ENCODE data around the gene POR. TPM values are rescaled to one million over a fixed set of nuclear protein-coding genes. Genes with fewer than 3 reads are reported as not detected.

Gene POR
- total RNA-seq, 2 experiments from 2014 or later: 22.8 to 25.2 TPM

DNA sequence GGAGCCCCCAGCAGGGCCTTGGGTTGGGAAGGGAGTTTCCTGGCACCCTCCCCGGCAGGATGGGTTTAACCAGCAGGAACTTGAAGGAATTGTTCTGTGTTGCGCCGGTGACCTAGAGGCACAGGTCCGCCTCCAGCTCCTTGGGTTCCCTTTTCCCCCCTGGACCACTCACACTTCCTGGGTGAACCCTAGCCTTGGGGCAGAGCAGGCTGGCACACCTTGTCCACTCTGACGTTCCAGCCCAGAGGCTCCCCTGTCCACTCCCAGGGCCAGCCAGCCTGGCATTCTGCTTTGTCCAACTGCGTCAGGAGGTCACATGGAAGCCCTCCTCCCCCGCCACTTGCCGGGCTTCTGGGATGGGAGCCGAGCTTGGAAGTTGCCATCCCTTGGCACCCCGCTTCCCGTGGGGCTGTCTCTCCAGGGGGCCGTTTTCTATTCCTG lies 53.6 kb downstream of the POR start:
- Mint-ChIP-seq H3K27me3 (no peaks in the 10 kb centered on the region), H3K4me1 (ENCODE audit: low read depth) (no peaks in the 10 kb centered on the region), H3K36me3 (ENCODE audit: low read depth) (peaks cover 7% of the 10 kb centered on the region), H3K27ac (no peak overlapping the region), H3K9me3 (no peaks in the 10 kb centered on the region), H3K4me3 (no peak overlapping the region)
- ChIA-PET CTCF (no interaction called here), POLR2A (no interaction called here)
- no peak for TF ChIP-seq CTCF (IDR thresholded peaks at IDR 0.05)
- no peak for ATAC-seq
- no peak for DNase-seq
- intact Hi-C loops (cut with micrococcal nuclease): no loop called here

DNA sequence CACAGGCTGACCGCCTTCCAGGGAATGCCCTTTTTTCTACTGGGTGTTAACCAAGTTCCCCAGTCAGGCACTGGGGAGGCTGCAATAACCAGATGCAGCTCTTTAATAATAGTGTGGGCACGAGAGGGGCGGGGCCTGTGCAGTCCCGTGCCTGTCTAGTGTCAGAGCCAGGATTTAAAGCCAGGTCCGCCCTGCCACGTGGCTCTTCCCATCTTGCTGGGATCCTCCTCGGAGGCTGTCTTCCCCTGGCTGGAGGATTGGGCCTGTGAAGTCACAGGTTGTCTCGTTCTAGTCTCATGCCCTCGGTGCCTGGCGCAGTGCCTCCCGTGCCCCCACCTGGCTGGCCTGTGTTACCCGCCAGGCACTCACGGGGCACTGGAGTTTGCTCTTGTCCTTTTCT lies 54.2 kb downstream of the POR start:
- Mint-ChIP-seq H3K27me3 (no peaks in the 10 kb centered on the region), H3K4me3 (no peak overlapping the region), H3K36me3 (ENCODE audit: low read depth) (peaks cover 11% of the 10 kb centered on the region), H3K27ac (no peak overlapping the region), H3K4me1 (ENCODE audit: low read depth) (no peaks in the 10 kb centered on the region), H3K9me3 (no peaks in the 10 kb centered on the region)
- POLR2A ChIA-PET: no interaction called here
- intact Hi-C loops (cut with micrococcal nuclease): no loop called here
- DNase-seq (no peak), ATAC-seq (no peak)
- CTCF ChIA-PET: no interaction called here
- no peak for TF ChIP-seq CTCF (IDR thresholded peaks at IDR 0.05)

DNA sequence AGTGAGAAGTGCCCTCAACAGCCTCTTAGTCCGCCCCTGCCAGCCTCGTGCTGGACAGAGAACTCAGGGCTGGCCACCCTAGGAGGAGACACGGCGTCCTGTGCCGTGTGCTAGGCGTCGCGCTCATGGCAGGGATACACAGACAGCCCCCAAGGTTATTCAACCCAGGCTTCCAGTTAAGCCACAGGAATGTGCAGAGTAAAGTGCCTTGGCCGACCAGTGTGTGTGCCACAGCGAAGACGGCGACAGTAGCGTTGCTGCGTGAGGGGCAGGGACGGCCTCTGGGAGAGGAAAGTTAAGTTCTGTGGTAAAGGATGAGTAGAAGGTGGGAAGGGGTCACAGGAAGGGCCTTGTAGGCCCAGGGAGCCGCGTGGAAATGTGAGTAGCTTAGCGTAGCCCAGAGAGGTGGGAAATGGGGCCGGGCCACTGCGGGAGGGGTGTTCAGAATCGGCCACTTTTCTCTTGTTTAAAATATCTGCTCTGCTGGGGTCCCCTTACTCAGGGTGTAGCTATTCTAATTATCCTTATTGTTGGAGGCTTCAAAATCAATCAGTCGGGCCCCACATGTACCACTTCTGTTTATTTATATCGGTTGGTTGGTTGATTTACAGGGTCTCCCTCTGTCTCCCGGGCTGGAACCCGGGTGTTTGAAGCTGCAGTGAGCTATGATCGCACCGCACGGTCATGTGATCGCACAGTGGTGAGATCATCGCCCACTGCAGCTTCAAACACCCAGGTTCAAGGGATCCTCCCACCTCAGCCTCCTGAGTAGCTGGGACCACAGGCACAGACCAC lies 54.9 kb downstream of the POR start:
- DNase-seq (no peak), ATAC-seq (no peak)
- peaks cover 11% of the 10 kb centered on the region for H3K36me3 Mint-ChIP-seq (ENCODE audit: low read depth)
- ChIA-PET CTCF (no interaction called here), POLR2A (interaction anchor here (0.6 kb wide), 1 partner anchor 51 kb away, joined by 4 read pairs; no protein-coding TSS in a partner anchor)
- no peak overlapping the region for H3K4me3 Mint-ChIP-seq
- H3K27ac Mint-ChIP-seq: no peak overlapping the region
- H3K9me3 Mint-ChIP-seq: no peaks in the 10 kb centered on the region
- intact Hi-C loops (cut with micrococcal nuclease): no loop called here
- H3K4me1 Mint-ChIP-seq (ENCODE audit: low read depth): no peaks in the 10 kb centered on the region
- TF ChIP-seq CTCF (IDR thresholded peaks at IDR 0.05): no peak
- H3K27me3 Mint-ChIP-seq: no peaks in the 10 kb centered on the region

DNA sequence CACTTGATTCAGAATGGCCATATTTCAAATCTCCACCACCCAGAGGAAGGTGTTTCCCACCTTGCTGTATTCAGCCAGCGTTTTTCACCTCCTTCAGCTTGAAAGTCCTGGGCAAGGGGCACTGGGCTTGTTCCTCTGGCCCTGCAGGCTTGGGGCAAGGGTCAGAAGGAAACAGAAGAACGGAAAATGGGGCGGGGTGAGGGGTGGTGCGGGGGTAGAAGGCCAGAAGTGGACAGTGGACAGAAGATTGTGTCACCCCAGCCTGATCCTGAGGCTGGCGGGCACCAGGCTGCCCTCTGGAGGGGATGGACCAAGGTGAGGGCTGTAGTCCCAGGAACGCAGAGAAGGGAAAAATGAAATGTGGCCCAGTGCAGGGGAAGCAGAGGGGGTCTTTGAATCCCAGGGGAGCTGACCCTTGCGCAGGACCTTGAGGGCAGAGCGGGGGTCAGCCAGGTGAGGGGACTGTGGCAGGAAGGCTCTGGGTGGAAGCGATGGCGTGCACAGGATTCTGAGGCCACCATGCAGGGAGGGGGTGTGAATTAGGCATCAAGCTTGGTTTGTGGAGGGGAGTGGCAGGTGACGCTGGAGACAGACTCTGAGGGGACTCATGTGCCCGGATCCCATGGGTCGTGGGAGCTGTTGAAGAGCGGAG lies 56.5 kb downstream of the POR start:
- no peaks in the 10 kb centered on the region for H3K4me1 Mint-ChIP-seq (ENCODE audit: low read depth)
- no peak overlapping the region for H3K4me3 Mint-ChIP-seq
- ATAC-seq (no peak), DNase-seq (no peak)
- H3K27ac Mint-ChIP-seq: no peak overlapping the region
- ChIA-PET CTCF (no interaction called here), POLR2A (interaction anchor here (0.5 kb wide), 1 partner anchor 311 kb away, joined by 4 read pairs; no protein-coding TSS in a partner anchor)
- H3K9me3 Mint-ChIP-seq: no peaks in the 10 kb centered on the region
- intact Hi-C loops (cut with micrococcal nuclease): no loop called here
- TF ChIP-seq CTCF (IDR thresholded peaks at IDR 0.05): no peak
- no peaks in the 10 kb centered on the region for H3K27me3 Mint-ChIP-seq
- H3K36me3 Mint-ChIP-seq (ENCODE audit: low read depth): peaks cover 11% of the 10 kb centered on the region

All from activated CD8-positive, alpha-beta T cell treated with anti-CD3 and anti-CD28 coated beads for 36 hours (primary cell).